ENCODE data around the gene ARID5B. TPM values are rescaled to one million over a fixed set of nuclear protein-coding genes. Genes with fewer than 3 reads are reported as not detected.

Gene ARID5B
- polyA plus RNA-seq, 3 donors: 1.00 to 2.5 (median 1.5) TPM

DNA sequence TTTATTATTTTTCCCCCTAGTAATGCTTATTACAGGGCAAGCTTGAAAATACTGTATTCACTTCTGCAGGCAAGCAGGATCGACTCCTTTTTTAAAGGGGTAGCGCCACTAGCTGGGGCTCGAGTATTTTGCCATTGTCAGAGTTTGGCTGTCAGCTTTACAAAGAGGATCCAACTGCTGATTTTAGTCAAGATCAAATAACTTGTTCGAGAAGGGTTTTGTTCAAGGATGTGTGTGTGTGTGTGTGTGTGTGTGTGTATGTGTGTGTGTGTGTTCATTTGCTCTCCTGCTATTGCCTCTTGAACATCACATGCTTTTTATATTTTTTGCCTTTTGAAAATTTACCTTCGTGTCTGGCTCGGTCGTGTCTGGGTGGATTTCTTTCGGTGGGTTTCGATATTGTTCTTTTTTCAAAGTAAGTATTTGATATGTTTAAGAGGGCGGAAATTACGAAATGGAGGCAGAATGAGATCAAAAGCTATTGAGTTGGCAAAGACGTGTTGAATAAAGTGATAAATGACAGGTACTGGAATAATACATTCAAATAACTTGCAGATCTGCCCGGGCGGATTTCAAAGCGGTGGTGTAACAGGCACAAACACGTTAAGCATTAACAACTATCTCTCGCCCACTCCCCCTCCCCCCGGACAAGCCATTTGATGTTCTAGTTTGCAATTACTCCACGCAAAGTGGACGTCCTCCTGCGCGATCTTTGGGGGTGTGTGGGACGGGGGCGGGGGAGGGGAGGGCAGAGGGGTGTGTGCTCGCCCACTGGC is 1.1 kb downstream of the ARID5B start:
- no peaks in the 10 kb centered on the region for H3K36me3 Mint-ChIP-seq
- no peaks in the 10 kb centered on the region for H4K20me1 ChIP-seq (ENCODE audit: insufficient read depth, low read length)
- peak; percentile 27 to 45 (median 34) for DNase-seq
- no peaks in the 10 kb centered on the region for H3K36me3 ChIP-seq (replicated peaks in 1 of 2; ENCODE audit: control insufficient read depth in 1 of 2, insufficient read depth in 2 of 2, low read length in 2 of 2)
- H2AFZ ChIP-seq (ENCODE audit: insufficient read depth, low read depth, low read length, poor library complexity, severe bottlenecking): peak overlapping the region; percentile 74
- H3K4me3 Mint-ChIP-seq: peak overlapping the region; percentile 88 to 96
- peak overlapping the region; percentile 98 to 100 (median 99) for H3K27ac Mint-ChIP-seq
- 0% methylated on average over 6 of the region's 25 CpGs for WGBS (ENCODE audit: insufficient coverage)
- peak overlapping the region; percentile 96 to 100 for H3K27ac ChIP-seq (ENCODE audit: low read depth in 1 of 2, low read length in 2 of 2)
- no peaks in the 10 kb centered on the region for H3K27me3 Mint-ChIP-seq (ENCODE audit: low read depth in 3 of 3)
- H3K4me1 Mint-ChIP-seq: peaks cover 38% of the 10 kb centered on the region
- intact Hi-C loops (cut with micrococcal nuclease): loop anchor here (2.0 to 10.0 kb wide), 7 partner anchors 38 to 340 kb away; no protein-coding TSS in a partner anchor
- H3K4me3 ChIP-seq (replicated peaks in 1 of 3; ENCODE audit: low read depth in 2 of 3, low read length in 3 of 3): peak overlapping the region; percentile 83 to 96 (median 94)
- H3K79me2 ChIP-seq (ENCODE audit: insufficient read depth, low read length): peaks cover 53% of the 10 kb centered on the region
- H3K9me3 ChIP-seq (replicated peaks in 1 of 2; ENCODE audit: control insufficient read depth in 1 of 2, insufficient read depth in 1 of 2, low read length in 2 of 2): no peaks in the 10 kb centered on the region
- peak overlapping the region; percentile 99 for H3K4me2 ChIP-seq (replicated peaks; ENCODE audit: extremely low read depth, low read length, poor library complexity, severe bottlenecking)
- H3K4me1 ChIP-seq (ENCODE audit: control insufficient read depth in 1 of 2, insufficient read depth in 2 of 2, low read length in 2 of 2): peaks cover 41 to 43% of the 10 kb centered on the region in 2 donors
- H3K9me3 Mint-ChIP-seq: peaks cover 0 to 2% (median 0%) of the 10 kb centered on the region in 7 donors
- TF ChIP-seq, protein P1, sequence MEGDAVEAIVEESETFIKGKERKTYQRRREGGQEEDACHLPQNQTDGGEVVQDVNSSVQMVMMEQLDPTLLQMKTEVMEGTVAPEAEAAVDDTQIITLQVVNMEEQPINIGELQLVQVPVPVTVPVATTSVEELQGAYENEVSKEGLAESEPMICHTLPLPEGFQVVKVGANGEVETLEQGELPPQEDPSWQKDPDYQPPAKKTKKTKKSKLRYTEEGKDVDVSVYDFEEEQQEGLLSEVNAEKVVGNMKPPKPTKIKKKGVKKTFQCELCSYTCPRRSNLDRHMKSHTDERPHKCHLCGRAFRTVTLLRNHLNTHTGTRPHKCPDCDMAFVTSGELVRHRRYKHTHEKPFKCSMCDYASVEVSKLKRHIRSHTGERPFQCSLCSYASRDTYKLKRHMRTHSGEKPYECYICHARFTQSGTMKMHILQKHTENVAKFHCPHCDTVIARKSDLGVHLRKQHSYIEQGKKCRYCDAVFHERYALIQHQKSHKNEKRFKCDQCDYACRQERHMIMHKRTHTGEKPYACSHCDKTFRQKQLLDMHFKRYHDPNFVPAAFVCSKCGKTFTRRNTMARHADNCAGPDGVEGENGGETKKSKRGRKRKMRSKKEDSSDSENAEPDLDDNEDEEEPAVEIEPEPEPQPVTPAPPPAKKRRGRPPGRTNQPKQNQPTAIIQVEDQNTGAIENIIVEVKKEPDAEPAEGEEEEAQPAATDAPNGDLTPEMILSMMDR (IDR thresholded peaks at IDR 0.05): no peak
- no peaks in the 10 kb centered on the region for H3K27me3 ChIP-seq (ENCODE audit: control insufficient read depth in 2 of 2, insufficient read depth in 2 of 2, low read length in 2 of 2)
- peak overlapping the region; percentile 83 for H3K9ac ChIP-seq (ENCODE audit: insufficient read depth, low read length, poor library complexity, severe bottlenecking)

DNA sequence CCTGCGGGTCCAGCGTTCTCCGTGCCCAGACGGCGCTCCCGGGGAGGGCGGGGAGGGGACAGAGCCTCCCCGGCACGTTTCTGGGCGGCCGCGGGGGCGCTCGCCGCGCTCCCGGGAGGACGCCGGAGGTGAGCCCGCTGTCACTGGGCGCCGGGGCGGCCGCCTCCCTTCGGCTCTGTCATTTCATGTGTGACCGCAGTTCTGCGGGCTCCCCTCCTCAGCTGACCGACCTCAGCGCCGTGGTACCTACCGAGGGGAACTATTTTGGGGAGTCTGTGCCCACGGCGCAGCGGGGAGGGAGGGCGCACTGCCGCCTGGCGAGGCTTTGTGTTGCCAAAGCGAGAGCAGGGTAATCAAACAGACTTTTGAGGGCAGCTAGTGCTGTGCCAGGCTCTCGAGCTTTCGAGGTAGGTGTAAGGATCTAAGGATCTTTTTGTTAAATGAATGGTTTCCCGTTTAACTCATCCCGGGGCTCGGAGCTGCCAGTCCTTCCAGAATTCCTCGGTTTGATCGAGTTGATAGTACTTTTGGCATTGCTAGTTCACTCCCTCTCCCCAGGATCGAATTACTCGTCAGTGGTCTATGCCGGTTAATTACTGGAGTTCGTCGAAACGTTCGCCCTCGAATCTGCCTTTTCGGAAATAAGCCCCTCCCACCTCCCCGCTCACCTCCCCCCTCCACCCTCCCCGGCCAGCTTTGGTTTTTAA is 1.9 kb downstream of the ARID5B start:
- intact Hi-C loops (cut with micrococcal nuclease): loop anchor here (2.0 to 10.0 kb wide), 7 partner anchors 37 to 339 kb away; no protein-coding TSS in a partner anchor
- no peaks in the 10 kb centered on the region for H3K27me3 Mint-ChIP-seq (ENCODE audit: low read depth in 3 of 3)

More for the DNA sequence above, 1.9 kb downstream of the ARID5B start:
- Histone ChIP-seq H2AFZ (ENCODE audit: insufficient read depth, low read depth, low read length, poor library complexity, severe bottlenecking) (peak overlapping the region; percentile 74), H3K9me3 (replicated peaks in 1 of 2; ENCODE audit: control insufficient read depth in 1 of 2, insufficient read depth in 1 of 2, low read length in 2 of 2) (no peaks in the 10 kb centered on the region), H3K36me3 (replicated peaks in 1 of 2; ENCODE audit: control insufficient read depth in 1 of 2, insufficient read depth in 2 of 2, low read length in 2 of 2) (no peaks in the 10 kb centered on the region), H4K20me1 (ENCODE audit: insufficient read depth, low read length) (no peaks in the 10 kb centered on the region), H3K9ac (ENCODE audit: insufficient read depth, low read length, poor library complexity, severe bottlenecking) (peak overlapping the region; percentile 83), H3K27ac (ENCODE audit: low read depth in 1 of 2, low read length in 2 of 2) (peak overlapping the region; percentile 96 to 100), H3K4me3 (replicated peaks in 1 of 3; ENCODE audit: low read depth in 2 of 3, low read length in 3 of 3) (peak overlapping the region; percentile 83 to 96 (median 94)), H3K79me2 (ENCODE audit: insufficient read depth, low read length) (peaks cover 55% of the 10 kb centered on the region), H3K4me1 (ENCODE audit: control insufficient read depth in 1 of 2, insufficient read depth in 2 of 2, low read length in 2 of 2) (peaks cover 34 to 36% of the 10 kb centered on the region in 2 donors), H3K4me2 (replicated peaks; ENCODE audit: extremely low read depth, low read length, poor library complexity, severe bottlenecking) (peak overlapping the region; percentile 99), H3K27me3 (ENCODE audit: control insufficient read depth in 2 of 2, insufficient read depth in 2 of 2, low read length in 2 of 2) (no peaks in the 10 kb centered on the region)
- Mint-ChIP-seq H3K36me3 (no peaks in the 10 kb centered on the region), H3K4me3 (peak overlapping the region; percentile 88 to 96), H3K9me3 (peaks cover 0 to 3% (median 0%) of the 10 kb centered on the region in 7 donors), H3K4me1 (peaks cover 30% of the 10 kb centered on the region), H3K27ac (peak overlapping the region; percentile 93 to 100 (median 99))
- peak; percentile 46 to 67 (median 51) for DNase-seq
- WGBS (ENCODE audit: insufficient coverage): 0% methylated on average over 44 of the region's 56 CpGs
- TF ChIP-seq, protein P1 (IDR thresholded peaks at IDR 0.05): peak; percentile 21
